DMS153 (cell line): ENCODE data around the gene SH3D19.

Experiments used
- DNase-seq: peaks from one replicate; lab custom pipeline; 2025; lab: John Stamatoyannopoulos, UW

SH3D19 gene

DNA sequence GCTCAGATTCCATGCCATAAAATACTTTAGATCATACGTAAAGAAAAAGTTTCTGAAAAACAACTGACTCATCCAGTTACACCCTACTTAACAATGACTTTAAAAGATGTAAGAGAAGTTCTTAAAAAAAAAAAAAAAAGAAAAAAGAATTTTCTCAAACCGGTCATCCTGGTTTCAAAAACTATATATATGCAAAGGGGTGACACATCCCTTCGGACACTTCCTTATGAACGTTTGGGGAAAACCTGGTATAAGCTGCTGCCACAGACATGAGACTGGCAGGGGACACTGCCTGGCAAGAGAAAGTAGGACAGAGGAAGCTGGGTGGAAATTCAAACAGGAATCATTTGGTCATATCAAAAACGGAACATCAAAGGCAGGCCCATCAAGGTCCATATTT, 129.6 kb downstream of the SH3D19 start:
- no peak for DNase-seq

DNA sequence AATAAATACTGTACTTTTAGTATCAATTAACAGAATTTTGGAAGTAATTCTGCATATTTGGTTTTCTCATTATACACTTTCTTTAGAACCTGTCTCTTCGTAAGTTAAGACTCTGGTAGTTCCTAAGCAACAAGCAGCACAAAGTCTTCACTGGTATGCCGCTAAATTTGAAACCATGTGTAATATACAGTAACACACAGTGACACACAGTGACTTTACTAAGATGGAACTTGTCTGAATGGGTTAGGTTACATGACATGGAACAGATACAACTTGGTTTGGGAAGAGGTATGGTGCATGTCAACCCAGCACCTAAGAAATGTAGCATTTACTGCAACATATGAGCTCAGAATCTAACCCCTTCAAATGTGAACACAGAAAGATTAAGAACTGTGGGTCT, 132.0 kb downstream of the SH3D19 start:
- no peak for DNase-seq

DNA sequence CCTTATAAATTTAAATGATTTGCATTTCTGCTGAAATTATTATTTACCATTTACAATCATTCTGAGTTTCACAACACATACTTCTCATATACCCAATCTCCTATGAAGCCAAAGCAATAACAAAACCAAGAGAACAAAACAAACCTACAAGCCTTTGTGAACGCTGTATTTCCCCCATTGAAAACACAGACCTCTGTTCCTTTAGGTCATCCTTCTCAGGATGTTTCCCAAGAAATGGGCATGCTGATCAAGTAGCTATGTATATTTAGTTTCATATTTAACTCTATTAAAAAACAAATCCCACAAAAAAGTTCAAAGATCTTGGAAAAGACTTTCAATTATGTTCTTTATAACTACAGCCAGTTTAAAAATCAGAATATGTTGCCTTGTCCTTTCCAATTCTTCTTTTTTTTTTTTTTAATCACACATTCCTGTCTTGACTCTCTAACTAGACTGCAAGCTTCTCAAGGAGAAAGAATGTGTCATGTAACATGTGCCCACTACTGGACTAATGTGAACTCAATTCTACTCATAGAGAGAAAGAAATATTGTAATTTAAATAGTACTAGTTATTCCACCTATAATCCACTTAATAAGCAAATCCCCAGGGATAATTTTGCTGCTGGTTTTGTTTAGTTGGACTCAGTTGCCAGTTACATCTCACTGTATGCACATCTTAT, 132.7 kb downstream of the SH3D19 start:
- no peak for DNase-seq

DNA sequence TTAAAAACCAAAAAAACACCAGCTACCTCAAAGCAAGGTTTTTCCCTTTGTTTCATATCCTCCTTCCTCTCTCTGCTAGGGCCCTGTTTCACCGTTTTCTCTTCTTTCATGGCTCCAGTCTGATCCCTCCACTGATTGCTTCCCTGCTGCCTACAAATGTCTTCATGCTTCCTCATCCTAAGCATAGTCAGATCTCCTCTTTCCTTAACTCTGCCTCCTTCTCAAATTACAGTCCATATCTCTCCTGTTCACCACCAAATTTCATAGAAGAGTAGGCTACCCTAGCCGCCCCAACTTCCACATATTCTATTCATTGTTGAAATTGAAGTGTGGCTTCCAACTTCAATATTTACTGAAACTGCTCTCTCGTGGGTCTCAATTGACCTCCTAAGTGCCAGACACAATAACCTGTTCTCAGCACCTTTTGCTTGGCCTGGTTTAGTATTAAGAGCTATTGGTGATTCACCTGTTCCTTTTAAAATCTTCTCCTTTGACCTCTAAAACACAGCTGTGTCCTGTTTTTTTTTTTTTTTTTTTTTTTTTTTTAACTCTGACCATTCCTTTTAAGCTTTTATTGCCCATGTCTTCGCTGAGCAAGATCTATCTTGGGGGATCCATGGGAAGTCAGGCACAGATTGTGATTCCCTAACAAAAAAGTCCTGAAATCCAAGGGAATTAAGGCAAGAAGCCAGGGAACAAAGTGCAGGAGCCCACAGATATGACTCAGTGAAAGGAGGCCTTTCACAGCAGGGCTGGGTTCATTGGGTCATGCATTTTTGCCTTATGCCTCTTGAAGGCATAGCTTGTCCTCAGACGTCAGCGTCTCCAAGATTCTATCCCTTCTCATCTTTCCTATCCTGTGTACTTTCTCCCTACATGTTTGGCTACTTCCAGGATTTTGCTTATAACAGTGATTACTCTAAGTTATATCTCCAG, 140.6 kb downstream of the SH3D19 start:
- DNase-seq = peak; percentile 45

DNA sequence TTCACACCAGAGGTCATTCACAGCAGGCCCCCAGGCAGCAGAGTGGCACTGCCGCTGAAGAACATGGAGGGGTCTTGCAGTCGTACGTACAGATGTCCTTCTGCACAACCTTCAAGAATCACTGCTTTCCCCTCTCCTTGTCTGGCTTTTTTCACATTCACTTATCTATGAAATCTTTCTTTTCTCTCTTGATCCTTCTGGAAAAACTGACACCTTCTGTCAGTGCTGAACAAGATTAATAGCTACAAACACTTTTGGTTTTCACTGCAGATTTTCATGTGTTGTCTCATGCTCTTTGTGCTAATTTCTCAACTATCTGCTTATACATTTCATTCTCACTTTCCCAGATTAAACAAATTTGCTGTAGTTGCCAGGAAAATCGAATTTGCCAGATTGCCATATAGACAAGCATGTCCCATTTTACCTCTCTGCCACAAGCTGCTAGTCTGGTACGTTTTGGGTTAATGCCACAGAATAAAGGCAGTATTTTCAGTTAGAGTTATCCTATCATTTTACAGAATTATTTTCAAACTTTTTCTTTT, 142.9 kb downstream of the SH3D19 start:
- no peak for DNase-seq

DNA sequence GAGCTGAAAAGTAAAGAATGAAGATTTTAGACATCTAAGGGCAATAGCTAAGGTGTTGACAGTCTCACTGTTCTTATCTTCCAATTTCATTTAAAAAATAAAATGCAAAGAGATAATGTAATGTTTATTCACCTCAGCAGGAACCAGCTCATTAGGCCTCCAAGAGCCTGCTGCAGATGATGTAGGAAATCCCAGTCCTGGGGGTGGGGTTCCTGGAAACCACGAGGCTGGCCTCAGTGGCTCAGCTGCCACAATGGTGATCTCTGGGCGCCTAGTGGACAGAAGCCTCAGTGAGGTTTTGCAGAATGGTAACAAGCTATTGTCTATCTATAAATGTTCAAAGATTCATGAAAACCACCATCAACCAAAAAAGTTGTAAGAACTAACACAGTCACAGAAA, 148.7 kb downstream of the SH3D19 start:
- DNase-seq = no peak

DNA sequence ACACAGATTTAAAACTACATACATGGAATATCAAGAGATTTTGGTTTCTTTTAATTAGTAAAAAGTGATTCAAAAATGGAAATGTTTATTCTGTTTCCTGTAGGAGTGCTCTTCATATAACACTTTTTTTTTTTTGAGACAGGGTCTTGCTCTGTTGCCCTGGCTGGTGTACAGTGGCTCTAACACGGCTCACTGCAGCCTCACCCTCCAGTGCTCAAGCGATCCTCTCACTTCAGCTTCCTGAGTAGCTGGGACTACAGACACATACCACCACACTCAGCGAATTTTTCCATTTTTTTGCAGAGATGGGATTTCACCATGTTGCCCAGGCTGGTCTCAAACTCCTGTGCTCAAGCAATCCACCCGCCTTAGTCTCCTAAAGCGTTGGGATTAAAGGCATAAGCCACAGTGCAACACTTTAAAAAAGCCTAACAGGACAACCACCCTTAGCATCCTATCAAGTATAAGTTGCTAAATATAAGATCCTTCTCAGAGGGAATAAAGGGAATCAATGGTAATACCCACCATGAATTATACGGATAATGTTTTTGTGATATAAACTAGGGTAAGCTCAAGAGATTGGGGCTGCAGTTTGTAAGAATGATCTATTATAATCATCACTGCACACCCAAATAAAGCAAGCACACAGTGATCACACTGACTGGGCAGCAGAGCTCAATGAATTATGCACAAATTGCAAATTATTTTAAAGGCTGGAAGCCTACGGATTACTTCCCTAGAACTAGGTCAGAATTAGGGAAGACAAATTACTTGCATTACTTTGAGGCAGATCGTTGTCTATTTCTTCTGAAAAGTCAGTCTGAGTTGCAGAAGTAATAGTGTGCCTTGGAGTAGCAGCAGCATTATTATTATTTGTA, 149.4 kb downstream of the SH3D19 start:
- DNase-seq = no peak

DNA sequence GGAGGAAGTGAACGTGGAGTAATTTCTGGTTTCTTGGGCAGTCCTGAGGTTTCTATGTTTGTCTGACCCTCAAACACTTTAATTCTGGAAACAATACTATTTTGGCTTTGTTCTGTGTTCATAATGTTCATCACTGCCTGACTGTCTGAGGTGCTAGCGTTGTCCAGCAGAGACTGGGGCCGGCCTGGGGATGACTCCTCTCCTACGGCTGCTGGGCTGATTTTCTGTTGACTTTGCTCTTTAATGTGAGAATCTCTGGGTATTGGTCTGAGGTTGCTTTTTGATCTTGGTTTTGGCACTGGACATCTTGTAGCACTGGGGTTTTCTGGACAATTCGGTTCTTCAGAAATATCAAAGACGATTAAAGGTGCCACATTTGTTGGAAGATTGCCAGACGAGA, 150.2 kb downstream of the SH3D19 start:
- no peak for DNase-seq

DNA sequence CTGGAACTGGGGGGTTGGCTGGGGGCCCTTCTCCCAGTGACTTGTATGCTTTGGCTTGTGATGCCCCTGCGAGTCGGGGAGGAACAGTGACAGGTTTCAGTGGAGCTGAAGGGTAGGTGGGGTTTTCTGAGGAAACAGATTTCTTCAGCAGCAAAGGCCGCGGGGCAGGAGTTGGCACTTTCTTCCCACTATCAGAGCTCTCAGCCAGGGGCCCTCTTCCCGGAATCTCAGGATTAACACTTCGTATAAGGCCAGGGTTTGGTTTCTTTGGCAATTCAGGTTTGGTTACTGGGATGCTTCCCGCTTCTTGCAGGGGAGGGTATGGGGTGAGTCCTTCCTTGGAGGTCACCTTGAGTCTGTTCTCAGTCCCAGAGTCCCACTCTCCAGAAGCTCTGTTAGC, 150.6 kb downstream of the SH3D19 start:
- DNase-seq = no peak

DNA sequence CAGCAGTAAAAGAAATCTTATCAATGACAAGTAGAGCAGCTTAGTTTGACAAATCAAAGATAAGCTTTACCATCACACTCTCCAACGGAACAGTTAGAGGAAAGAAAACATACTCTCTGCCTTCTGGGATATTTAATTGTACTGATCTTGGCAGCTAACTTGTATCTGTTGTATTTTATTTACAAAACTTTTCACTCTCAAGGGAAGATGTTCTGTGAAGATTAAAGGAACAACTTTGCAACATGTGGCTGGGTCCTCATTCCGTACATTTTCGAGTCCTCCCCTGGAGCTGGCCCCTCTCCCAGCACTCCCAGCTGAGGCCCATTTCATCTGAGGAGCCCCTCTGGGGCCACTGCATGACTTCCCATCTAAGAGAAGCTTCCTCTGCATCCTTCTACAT, 151.5 kb downstream of the SH3D19 start:
- DNase-seq = no peak

DNA sequence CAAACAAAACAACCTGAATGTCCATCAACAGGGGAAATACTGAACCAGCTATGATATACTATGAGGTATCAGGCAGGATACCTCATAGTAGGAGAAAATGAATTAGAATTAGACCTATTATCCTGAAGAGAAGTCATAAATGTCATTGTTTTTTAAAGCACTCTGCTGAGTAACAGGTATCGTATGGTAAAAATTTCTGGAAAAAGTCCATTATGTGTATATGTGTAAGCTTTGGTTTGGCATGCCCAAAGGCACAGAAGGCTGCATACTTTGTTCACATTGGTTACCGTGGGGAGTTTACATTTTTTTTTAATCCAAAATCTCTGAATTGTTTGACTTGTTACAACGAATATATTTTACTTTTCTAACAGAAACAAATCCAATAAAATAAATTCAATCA, 155.5 kb downstream of the SH3D19 start:
- no peak for DNase-seq

DNA sequence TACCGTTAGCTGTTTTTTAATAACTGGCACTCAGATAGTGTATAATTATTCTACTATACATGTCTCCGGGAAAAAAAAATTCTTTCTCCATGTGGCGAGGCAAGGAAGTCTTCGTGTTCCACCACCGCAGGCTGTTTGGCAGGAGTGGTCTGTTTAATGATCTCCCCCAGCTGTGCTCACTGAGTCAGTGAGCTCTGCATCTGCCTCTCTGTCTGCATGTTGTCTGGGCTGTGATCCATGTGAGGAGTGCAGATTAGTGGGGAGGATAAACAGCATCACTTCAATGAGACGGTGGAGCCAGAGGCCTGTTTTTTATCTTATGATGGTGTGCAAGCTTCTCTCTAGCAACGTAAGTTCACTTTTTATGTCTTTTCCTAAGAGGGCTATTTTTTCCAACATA, 156.2 kb downstream of the SH3D19 start:
- DNase-seq = no peak

DNA sequence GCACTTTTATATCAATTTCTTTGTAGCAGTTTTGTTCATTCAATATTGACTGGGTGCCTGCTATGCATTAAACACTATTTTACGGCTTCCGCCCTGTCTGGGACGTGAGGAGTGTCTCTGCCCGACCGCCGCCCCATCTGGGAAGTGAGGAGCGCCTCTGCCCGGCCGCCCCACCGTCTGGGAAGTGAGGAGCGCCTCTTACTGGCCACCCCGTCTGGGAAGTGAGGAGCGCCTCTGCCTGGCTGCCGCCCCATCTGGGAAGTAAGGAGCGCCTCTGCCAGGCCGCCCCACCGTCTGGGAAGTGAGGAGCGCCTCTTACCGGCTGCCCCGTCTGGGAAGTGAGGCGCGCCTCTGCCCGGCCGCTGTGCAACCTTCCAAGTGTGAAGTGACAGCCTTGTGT, 157.8 kb downstream of the SH3D19 start:
- no peak for DNase-seq

DNA sequence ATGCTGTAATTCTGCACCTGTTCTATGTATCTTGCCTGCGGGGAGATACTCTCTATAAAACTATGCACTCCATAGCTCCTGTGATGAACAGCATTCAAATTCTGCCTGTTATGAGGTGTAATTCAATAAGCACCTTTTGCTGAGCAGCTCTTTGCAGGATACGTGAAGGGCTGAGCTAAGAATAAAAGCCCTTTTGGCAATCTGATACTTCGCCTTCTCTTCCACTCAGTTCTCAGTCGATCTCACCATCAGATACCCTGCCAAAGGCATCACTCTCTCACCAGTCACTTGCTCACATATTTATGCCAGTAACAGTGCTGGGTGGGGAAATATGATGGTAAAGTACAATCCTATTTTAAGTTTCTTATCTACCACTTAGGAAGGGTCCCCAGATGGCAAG, 158.8 kb downstream of the SH3D19 start:
- DNase-seq = no peak

DNA sequence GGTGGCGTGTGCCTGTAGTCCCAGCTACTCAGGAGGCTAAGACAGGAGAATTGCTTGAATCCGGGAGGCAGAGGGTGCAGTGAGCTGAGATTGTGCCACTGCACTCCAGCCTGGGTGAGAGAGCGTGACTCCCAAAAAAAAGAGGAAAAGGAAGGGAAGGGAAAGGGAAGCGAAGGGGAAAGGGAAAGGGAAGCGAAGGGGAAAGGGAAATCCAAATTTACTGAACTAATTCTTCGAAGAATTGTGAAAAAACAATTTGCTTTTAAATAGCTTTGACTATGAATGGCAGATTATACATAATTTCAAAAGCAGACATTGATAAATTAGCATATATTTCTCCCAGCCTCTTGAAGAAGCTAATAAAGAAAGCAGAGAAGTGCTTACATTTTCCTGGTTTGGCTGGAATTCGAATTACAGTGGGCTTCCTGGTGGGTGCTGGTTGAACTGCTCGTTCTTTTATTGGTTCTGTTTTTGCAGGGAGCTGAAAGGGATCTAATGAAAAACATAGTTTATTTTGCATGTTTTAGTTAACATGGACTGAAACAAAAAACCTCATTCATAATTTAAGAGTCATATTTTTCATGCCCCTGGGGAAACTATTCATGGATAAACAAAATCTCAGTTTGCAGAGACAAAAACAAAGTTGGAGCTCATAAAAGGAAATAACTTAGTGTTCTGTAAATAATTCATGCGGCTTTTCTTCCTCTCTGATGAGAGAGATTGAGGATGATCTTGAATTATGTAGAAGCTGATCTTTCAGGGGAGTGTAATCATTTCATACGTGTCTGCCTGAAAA, 160.0 kb downstream of the SH3D19 start:
- DNase-seq = no peak

DNA sequence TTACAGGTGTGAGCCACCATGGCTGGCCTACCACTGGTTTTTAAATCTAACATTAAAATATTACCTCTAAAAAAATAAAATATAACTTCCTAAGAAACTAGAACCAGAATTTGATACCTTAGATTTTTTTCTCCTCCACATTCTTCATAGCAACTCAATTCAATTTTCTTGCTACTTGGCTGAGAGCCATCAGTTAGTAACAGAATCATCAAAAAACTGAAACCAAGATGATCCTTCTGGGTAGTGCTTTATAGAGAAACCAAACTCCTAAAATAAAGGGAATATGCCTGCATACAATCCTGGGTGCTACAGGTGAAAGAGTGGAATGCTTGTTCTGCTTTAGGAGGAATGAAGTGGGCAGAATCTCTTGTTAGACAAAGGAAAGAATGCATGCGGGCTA, 161.6 kb downstream of the SH3D19 start:
- no peak for DNase-seq

DNA sequence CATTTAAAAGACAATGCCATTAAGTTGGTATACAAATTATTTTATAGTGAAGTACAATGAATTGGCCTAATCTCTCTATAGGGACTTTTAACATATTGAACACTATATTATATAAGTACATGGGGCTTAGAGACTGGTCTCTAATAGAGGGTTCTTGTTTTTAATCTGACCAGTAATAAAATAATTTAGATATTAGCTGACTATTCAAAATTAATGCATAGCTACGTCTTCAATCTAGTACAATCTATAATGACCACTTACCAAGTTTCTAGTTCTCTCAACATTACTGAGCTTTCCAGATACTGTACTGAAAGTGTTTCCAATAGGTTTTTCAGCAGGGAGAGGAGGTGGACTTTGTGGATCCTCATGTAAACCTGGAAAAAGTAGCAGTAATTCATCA, 166.4 kb downstream of the SH3D19 start:
- DNase-seq = no peak

DNA sequence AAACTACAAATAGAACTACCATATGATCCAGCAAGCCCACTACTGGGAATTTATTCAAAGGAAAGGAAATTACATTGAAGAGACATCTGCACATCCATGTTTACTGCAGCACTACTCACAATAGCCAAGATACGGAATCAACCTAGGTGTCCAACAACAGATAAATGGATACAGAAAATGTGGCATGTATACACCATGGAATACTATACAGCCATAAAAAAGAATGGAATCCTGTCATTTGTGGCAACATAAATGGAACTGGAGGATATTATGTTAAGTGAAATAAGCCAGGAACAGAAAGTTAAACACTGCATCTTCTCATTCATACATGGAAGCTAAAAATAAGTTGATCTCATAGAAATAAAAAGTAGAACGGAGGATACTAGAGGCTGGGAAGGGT, 167.9 kb downstream of the SH3D19 start:
- DNase-seq = no peak

DNA sequence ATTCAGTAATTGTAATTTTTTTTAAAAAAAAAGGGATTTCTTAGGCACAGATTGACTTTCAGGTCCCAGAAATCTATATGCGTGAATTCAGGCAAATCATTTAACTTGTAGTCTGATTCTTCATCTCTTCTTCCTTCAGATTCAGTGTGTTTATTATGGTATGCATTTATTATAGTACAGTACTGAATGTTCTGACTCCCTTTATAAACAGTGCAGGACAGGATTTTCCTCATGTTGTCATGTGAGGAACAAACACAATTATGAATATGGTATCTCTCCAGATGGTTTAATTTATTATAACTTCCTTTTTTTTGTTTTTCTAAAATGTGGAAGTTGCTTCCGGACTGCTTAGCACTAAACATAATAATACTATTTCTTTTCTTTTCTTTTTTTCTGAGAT, 171.8 kb downstream of the SH3D19 start:
- no peak for DNase-seq

DNA sequence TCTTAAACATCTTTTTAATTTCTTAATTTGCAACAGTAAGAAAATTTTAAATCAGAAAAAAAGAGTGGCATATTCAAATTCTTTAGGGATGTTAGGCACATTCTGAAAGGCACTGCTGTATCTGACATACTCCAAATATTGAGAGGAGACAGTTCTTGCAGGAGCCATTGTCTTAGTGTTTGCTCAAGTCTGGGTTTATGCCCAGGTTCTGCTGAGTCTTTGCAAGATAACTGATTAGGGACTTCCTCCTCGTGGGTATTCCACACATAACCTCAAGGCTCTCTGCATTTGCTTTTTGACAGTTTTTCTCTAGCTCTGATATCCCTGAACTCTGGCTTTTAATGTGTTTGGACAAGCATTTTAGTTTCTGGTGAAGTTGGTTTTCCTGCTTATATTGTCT, 173.4 kb downstream of the SH3D19 start:
- peak; percentile 4 for DNase-seq

DNA sequence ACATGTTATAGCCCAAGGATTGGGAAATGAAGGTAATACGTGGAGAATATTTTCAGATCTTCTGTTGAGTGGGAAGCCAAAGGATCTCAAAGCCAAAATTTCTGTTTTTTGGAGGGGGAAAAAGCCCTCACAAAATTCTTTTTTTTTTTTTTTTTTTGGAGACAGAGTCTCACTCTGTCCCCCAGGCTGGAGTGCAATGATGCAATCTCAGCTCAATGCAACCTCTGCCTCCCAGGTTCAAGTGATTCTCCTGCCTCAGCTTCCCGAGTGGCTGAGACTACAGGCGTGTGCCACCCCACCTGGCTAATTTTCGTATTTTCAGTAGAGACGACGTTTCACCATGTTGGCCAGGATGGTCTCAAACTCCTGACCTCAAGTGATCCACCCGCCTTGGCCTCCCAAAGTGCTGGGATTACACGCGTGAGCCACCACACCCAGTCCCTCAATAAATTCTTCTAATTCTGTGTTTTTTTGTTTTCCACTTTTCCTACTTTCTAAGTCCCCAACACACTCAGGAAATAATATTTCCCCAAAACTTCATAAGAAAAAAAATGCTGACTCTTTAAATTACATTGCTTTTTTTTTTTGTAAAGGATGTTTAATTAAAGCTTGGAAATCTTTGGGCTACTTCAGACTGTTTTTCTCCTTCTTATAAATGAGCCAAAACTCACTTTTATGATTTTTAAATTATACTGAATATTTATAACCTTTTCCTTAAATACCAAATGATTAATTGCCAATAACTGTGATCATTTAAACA, 174.4 kb downstream of the SH3D19 start:
- DNase-seq = no peak
